Panc1 (cell line): Measurements from ENCODE around the gene SPATA13.

Source experiments
- CTCF ChIP-seq: fragments of 450-650 bp; IDR thresholded peaks from 2 replicates; pipeline ENCODE4 v1.5.1; 2017; ENCODE audit warnings: mild to moderate bottlenecking
- POLR2AphosphoS5 ChIP-seq: IDR thresholded peaks from 2 replicates; pipeline ENCODE4 v1.6.1; 2012; ENCODE audit warnings: mild to moderate bottlenecking, low read depth, low read length, moderate library complexity
- SIN3A ChIP-seq: IDR thresholded peaks from 2 replicates; pipeline ENCODE4 v1.6.1; 2012; ENCODE audit warnings: low read depth, mild to moderate bottlenecking, low read length, moderate library complexity, borderline replicate concordance; ENCODE audit not compliant: insufficient read depth
- TCF7L2 ChIP-seq: IDR thresholded peaks from 2 replicates; pipeline ENCODE4 v1.6.1; 2011; ENCODE audit warnings: mild to moderate bottlenecking, low read depth, low read length, inconsistent platforms
- TF ChIP-seq, protein P1 (sequence below), 2 experiments: IDR thresholded peaks; 2 replicates each; pipeline ENCODE4 v1.6.1; 2011 to 2012; ENCODE audit warnings: low read depth in 2 of 2, control low read depth in 1 of 2, low read length in 1 of 2, mild to moderate bottlenecking in 1 of 2, moderate library complexity in 1 of 2; ENCODE audit not compliant: insufficient read depth in 1 of 2

DNA sequence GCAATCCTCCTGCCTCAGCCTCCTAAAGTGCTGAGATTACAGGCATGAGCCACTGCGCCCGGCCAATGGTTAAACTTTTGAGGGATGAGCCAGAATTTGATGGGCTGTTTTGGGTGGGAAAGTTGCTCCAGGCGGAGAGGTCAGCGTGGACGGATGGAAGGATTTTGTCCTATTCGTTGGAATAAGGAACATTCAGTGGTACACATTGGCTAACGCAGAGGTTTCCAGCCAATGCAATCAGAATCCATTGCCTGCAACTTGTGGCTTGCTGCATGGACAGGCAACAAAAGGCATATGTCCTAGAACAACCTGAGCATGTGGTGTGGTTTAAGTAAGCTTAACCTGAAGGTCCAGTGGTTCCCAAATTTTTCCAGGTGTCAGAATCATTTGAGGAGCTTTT lies 113.4 kb downstream of the SPATA13 start:
- TF ChIP-seq CTCF (no peak), TCF7L2 (no peak), SIN3A (no peak), POLR2AphosphoS5 (no peak)
- TF ChIP-seq, protein P1, sequence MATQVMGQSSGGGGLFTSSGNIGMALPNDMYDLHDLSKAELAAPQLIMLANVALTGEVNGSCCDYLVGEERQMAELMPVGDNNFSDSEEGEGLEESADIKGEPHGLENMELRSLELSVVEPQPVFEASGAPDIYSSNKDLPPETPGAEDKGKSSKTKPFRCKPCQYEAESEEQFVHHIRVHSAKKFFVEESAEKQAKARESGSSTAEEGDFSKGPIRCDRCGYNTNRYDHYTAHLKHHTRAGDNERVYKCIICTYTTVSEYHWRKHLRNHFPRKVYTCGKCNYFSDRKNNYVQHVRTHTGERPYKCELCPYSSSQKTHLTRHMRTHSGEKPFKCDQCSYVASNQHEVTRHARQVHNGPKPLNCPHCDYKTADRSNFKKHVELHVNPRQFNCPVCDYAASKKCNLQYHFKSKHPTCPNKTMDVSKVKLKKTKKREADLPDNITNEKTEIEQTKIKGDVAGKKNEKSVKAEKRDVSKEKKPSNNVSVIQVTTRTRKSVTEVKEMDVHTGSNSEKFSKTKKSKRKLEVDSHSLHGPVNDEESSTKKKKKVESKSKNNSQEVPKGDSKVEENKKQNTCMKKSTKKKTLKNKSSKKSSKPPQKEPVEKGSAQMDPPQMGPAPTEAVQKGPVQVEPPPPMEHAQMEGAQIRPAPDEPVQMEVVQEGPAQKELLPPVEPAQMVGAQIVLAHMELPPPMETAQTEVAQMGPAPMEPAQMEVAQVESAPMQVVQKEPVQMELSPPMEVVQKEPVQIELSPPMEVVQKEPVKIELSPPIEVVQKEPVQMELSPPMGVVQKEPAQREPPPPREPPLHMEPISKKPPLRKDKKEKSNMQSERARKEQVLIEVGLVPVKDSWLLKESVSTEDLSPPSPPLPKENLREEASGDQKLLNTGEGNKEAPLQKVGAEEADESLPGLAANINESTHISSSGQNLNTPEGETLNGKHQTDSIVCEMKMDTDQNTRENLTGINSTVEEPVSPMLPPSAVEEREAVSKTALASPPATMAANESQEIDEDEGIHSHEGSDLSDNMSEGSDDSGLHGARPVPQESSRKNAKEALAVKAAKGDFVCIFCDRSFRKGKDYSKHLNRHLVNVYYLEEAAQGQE (IDR thresholded peaks at IDR 0.05; ENCODE audit: insufficient read depth in 1 of 2, low read depth in 2 of 2, low read length in 1 of 2), result no peak
